HEK293 (cell line): Measurements from ENCODE around the gene AADAT.

Experiments used
- CTCF ChIA-PET: fragments of 350-600 bp; formaldehyde crosslinking; extraction: SDS; loops from one replicate; lab custom pipeline; 2021; ENCODE audit warnings: antibody characterized with exemption; lab: Yijun Ruan, JAX
- POLR2A ChIA-PET: fragments of 300-600 bp; formaldehyde crosslinking; extraction: SDS; loops from one replicate; lab custom pipeline; 2020; ENCODE audit warnings: antibody characterized with exemption, inconsistent platforms; lab: Yijun Ruan, JAX
- H3K27ac ChIP-seq: fragments of 200-500 bp; sonication (Bioruptor generic); 2 replicates; pipeline ENCODE4 v1.5.1; 2014; ENCODE audit warnings: low read depth, low read length, control low read depth, inconsistent platforms; ENCODE audit errors: extremely low read depth
- H3K36me3 ChIP-seq, 2 experiments: fragments of 200-500 bp in 1 of 2; sonication (Bioruptor generic) in 1 of 2; 1 replicate in 1 of 2; 2 replicates in 1 of 2; pipeline ENCODE4 v1.5.1; 2014 to 2017; ENCODE audit warnings: inconsistent platforms in 2 of 2, low read length in 2 of 2; ENCODE audit not compliant: control insufficient read depth in 2 of 2, insufficient read depth in 1 of 2
- H3K4me1 ChIP-seq: fragments of 200-500 bp; sonication (Bioruptor generic); 2 replicates; pipeline ENCODE4 v1.5.1; 2014; ENCODE audit warnings: mild to moderate bottlenecking, low read length, inconsistent platforms; ENCODE audit not compliant: control insufficient read depth, insufficient read depth
- H3K4me3 ChIP-seq: 2 replicates; pipeline ENCODE4 v1.5.1; 2011; ENCODE audit warnings: low read depth, mild to moderate bottlenecking, control low read depth, low read length, moderate library complexity
- H3K9me3 ChIP-seq: fragments of 200-500 bp; sonication (Bioruptor generic); 2 replicates; pipeline ENCODE4 v1.5.1; 2014; ENCODE audit warnings: low read depth, low read length, inconsistent platforms; ENCODE audit not compliant: control insufficient read depth, insufficient read depth
- FEZF1 ChIP-seq: fragments of 450-650 bp; formaldehyde crosslinking; IDR thresholded peaks from 2 replicates; pipeline ENCODE4 v1.5.1; 2016; ENCODE audit warnings: missing biosample characterization, missing genetic modification characterization
- MZF1 ChIP-seq: fragments of 450-650 bp; formaldehyde crosslinking; IDR thresholded peaks from 2 replicates; pipeline ENCODE4 v1.5.1; 2017; ENCODE audit warnings: missing biosample characterization, missing genetic modification characterization, borderline replicate concordance
- PRDM1 ChIP-seq: fragments of 450-650 bp; formaldehyde crosslinking; IDR thresholded peaks from 2 replicates; pipeline ENCODE4; 2016; ENCODE audit warnings: missing biosample characterization, missing genetic modification characterization
- SCRT1 ChIP-seq: fragments of 450-650 bp; formaldehyde crosslinking; IDR thresholded peaks from 2 replicates; pipeline ENCODE4 v1.5.1; 2016; ENCODE audit warnings: missing biosample characterization, missing genetic modification characterization, borderline replicate concordance
- WT1 ChIP-seq: fragments of 450-650 bp; formaldehyde crosslinking; IDR thresholded peaks from 2 replicates; pipeline ENCODE4 v1.5.1; 2016; ENCODE audit warnings: missing biosample characterization, missing genetic modification characterization
- ZBTB1 ChIP-seq: fragments of 450-650 bp; formaldehyde crosslinking; IDR thresholded peaks from 2 replicates; pipeline ENCODE4 v1.5.1; 2016; ENCODE audit warnings: missing biosample characterization, missing genetic modification characterization
- ZBTB10 ChIP-seq: fragments of 450-650 bp; formaldehyde crosslinking; IDR thresholded peaks from 2 replicates; pipeline ENCODE4 v1.5.1; 2016; ENCODE audit warnings: missing biosample characterization, missing genetic modification characterization
- ZBTB48 ChIP-seq: fragments of 450-650 bp; formaldehyde crosslinking; IDR thresholded peaks from 2 replicates; pipeline ENCODE4 v1.5.1; 2016; ENCODE audit warnings: missing biosample characterization, missing genetic modification characterization
- ZNF112 ChIP-seq: fragments of 450-650 bp; formaldehyde crosslinking; IDR thresholded peaks from 2 replicates; pipeline ENCODE4 v1.5.0; 2017; ENCODE audit warnings: missing biosample characterization, missing genetic modification characterization
- ZNF169 ChIP-seq: fragments of 450-650 bp; formaldehyde crosslinking; IDR thresholded peaks from 2 replicates; pipeline ENCODE4 v1.5.1; 2016; ENCODE audit warnings: missing biosample characterization, missing genetic modification characterization
- ZNF398 ChIP-seq: fragments of 450-650 bp; formaldehyde crosslinking; IDR thresholded peaks from 2 replicates; pipeline ENCODE4 v1.5.1; 2017; ENCODE audit warnings: missing biosample characterization, missing genetic modification characterization
- ZNF473 ChIP-seq: fragments of 450-650 bp; formaldehyde crosslinking; IDR thresholded peaks from 2 replicates; pipeline ENCODE4 v1.5.1; 2017; ENCODE audit warnings: missing biosample characterization, missing genetic modification characterization
- ZNF518A ChIP-seq: fragments of 450-650 bp; formaldehyde crosslinking; conservative IDR thresholded peaks from 2 replicates; pipeline ENCODE4 v1.5.1; 2016; ENCODE audit warnings: low read depth, missing biosample characterization, missing genetic modification characterization
- ZNF555 ChIP-seq: fragments of 450-650 bp; formaldehyde crosslinking; conservative IDR thresholded peaks from 2 replicates; pipeline ENCODE4 v1.5.1; 2017; ENCODE audit warnings: missing biosample characterization, mild to moderate bottlenecking, missing genetic modification characterization, inconsistent platforms
- ZNF585B ChIP-seq: fragments of 450-650 bp; formaldehyde crosslinking; IDR thresholded peaks from 2 replicates; pipeline ENCODE4 v1.5.1; 2016; ENCODE audit warnings: missing biosample characterization, missing genetic modification characterization
- ZNF621 ChIP-seq: fragments of 450-650 bp; formaldehyde crosslinking; IDR thresholded peaks from 2 replicates; pipeline ENCODE4 v1.5.1; 2017; ENCODE audit warnings: missing biosample characterization, missing genetic modification characterization
- ZNF660 ChIP-seq: fragments of 450-650 bp; IDR thresholded peaks from 2 replicates; pipeline ENCODE4 v1.5.1; 2018; ENCODE audit warnings: missing biosample characterization, mild to moderate bottlenecking, missing genetic modification characterization
- ZNF664 ChIP-seq: fragments of 450-650 bp; formaldehyde crosslinking; IDR thresholded peaks from 2 replicates; pipeline ENCODE4 v1.5.1; 2016; ENCODE audit warnings: missing biosample characterization, missing genetic modification characterization
- ZNF692 ChIP-seq: fragments of 450-650 bp; formaldehyde crosslinking; IDR thresholded peaks from 2 replicates; pipeline ENCODE4 v1.5.1; 2016; ENCODE audit warnings: missing biosample characterization, missing genetic modification characterization
- ZNF768 ChIP-seq: fragments of 450-650 bp; formaldehyde crosslinking; IDR thresholded peaks from 2 replicates; pipeline ENCODE4 v1.5.1; 2018; ENCODE audit warnings: missing biosample characterization, mild to moderate bottlenecking, missing genetic modification characterization
- ZSCAN16 ChIP-seq: fragments of 450-650 bp; formaldehyde crosslinking; IDR thresholded peaks from 2 replicates; pipeline ENCODE4 v1.5.1; 2016; ENCODE audit warnings: missing biosample characterization, missing genetic modification characterization

AADAT gene

GRCh38 chr4:170127758-170128157, 38.0 kb upstream of the AADAT start:
- TF ChIP-seq ZNF585B, result no peak
- TF ChIP-seq WT1 (tag by site-specific recombination), result no peak
- TF ChIP-seq PRDM1 (tag by site-specific recombination), result no peak
- ChIA-PET POLR2A (no interaction called here), CTCF (no interaction called here)
- no peak overlapping the region for H3K4me3 ChIP-seq
- H3K36me3 ChIP-seq, result no peaks in the 10 kb centered on the region
- no peaks in the 10 kb centered on the region for H3K9me3 ChIP-seq
- no peak overlapping the region for H3K27ac ChIP-seq
- no peaks in the 10 kb centered on the region for H3K4me1 ChIP-seq

GRCh38 chr4:170124406-170124805, 34.6 kb upstream of the AADAT start:
- no peak overlapping the region for H3K4me3 ChIP-seq
- TF ChIP-seq ZNF664 (no peak), ZNF555 (tag by site-specific recombination) (no peak), ZNF112 (no peak), ZNF768 (tag by site-specific recombination) (no peak), ZNF169 (tag by site-specific recombination) (no peak), ZNF473 (tag by site-specific recombination) (no peak)
- no peak overlapping the region for H3K27ac ChIP-seq
- no peaks in the 10 kb centered on the region for H3K9me3 ChIP-seq
- no peaks in the 10 kb centered on the region for H3K36me3 ChIP-seq
- ChIA-PET POLR2A (no interaction called here), CTCF (interaction anchor here (1.1 kb wide), 1 partner anchor 14 kb away, joined by 3 read pairs; no protein-coding TSS in a partner anchor)
- H3K4me1 ChIP-seq, result no peaks in the 10 kb centered on the region

- no peak overlapping the region for H3K27ac ChIP-seq
- no peaks in the 10 kb centered on the region for H3K9me3 ChIP-seq
- H3K4me1 ChIP-seq, result no peaks in the 10 kb centered on the region
- ChIA-PET CTCF (no interaction called here), POLR2A (no interaction called here)
- no peak overlapping the region for H3K4me3 ChIP-seq
- H3K36me3 ChIP-seq, result no peaks in the 10 kb centered on the region
- TF ChIP-seq FEZF1 (no peak), ZBTB10 (tag by site-specific recombination) (no peak), ZNF621 (tag by site-specific recombination) (no peak), ZNF664 (no peak), ZSCAN16 (tag by site-specific recombination) (no peak), ZBTB1 (tag by site-specific recombination) (no peak), ZNF398 (tag by site-specific recombination) (no peak), ZNF660 (tag by site-specific recombination) (no peak), MZF1 (tag by site-specific recombination) (no peak), ZNF518A (tag by site-specific recombination) (no peak), ZNF692 (tag by site-specific recombination) (no peak), ZBTB48 (tag by site-specific recombination) (no peak), ZNF169 (tag by site-specific recombination) (no peak), SCRT1 (no peak)
Observed at GRCh38 chr4:170122252-170122651, 32.5 kb upstream of the AADAT start.
